HCT116 (cell line): ENCODE results near the gene CSNK2A2. TPM values are rescaled to one million over a fixed set of nuclear protein-coding genes. Genes with fewer than 3 reads are reported as not detected.

Experiments used
- ATAC-seq: fragments of 200-7000 bp; cut with Tn5 transposase; 2 replicates; pipeline ENCODE4 v1.9.1; 2020; ENCODE audit warnings: mild to moderate bottlenecking, moderate library complexity
- BruUV-seq: library from RNA; stranded (reverse); fragments of 400-500 nt; replicated peaks from 2 replicates; lab custom pipeline; 2021; lab: Mats Ljungman, UMichigan
- CTCF ChIA-PET: fragments of 300-600 bp; sonication (Branson Sonifier 250); formaldehyde crosslinking; loops from one replicate; lab custom pipeline; 2021; ENCODE audit warnings: antibody characterized with exemption; lab: Charles Lee
- POLR2A ChIA-PET: fragments of 300-600, 350-600 bp; sonication (Branson Sonifier 250); formaldehyde crosslinking; loops from one replicate; lab custom pipeline; 2021; ENCODE audit warnings: antibody characterized with exemption; lab: Charles Lee
- RAD21 ChIA-PET, 2 experiments: fragments of 300-600 bp; sonication (Branson Sonifier 250); formaldehyde crosslinking; loops; one replicate each; lab custom pipeline; 2023; ENCODE audit warnings: low total read pairs in 2 of 2; ENCODE audit not compliant: uncharacterized antibody in 2 of 2, unreplicated experiment in 2 of 2, low non-redundant PET in 1 of 2; lab: Charles Lee
- DNase-seq: peaks from one replicate; pipeline ENCODE4 v3.0.0-alpha.2; 2010; ENCODE audit warnings: low read depth, low spot score
- H2AFZ ChIP-seq: fragments of 200-600 bp; shearing (Covaris generic), sonication (generic); 2 replicates; pipeline ENCODE4 v1.6.1; 2017; ENCODE audit warnings: low read depth, mixed run types, mixed read lengths, antibody characterized with exemption, low read length; ENCODE audit not compliant: poor library complexity, severe bottlenecking
- H3K27ac ChIP-seq: 2 replicates; pipeline ENCODE4 v1.5.1; 2012; ENCODE audit warnings: low read depth, low read length
- H3K27me3 ChIP-seq: fragments of 200-600 bp; sonication (generic); 2 replicates; pipeline ENCODE4 v1.6.1; 2016; ENCODE audit warnings: mixed run types, low read length, mixed read lengths; ENCODE audit not compliant: insufficient read depth
- H3K36me3 ChIP-seq, 2 experiments: fragments of 200-500 bp in 1 of 2; fragments of 200-600 bp in 1 of 2; sonication (Bioruptor generic) in 1 of 2; sonication (generic) in 1 of 2; 2 replicates each; pipeline versions ENCODE4 v1.5.1 to v1.6.1; 2014 to 2016; ENCODE audit warnings: low read length in 2 of 2, inconsistent platforms in 1 of 2, mixed read lengths in 1 of 2, mixed run types in 1 of 2; ENCODE audit not compliant: insufficient read depth in 2 of 2, control insufficient read depth in 1 of 2
- H3K4me1 ChIP-seq, 2 experiments: fragments of 200-600 bp in 1 of 2; sonication (generic) in 1 of 2; 2 replicates each; pipeline versions ENCODE4 v1.5.1 to v1.6.1; 2012 to 2017; ENCODE audit warnings: low read length in 2 of 2, inconsistent platforms in 1 of 2, mild to moderate bottlenecking in 1 of 2, mixed read lengths in 1 of 2, mixed run types in 1 of 2, moderate library complexity in 1 of 2; ENCODE audit not compliant: insufficient read depth in 2 of 2, control insufficient read depth in 1 of 2
- H3K4me2 ChIP-seq: fragments of 200-600 bp; sonication (generic); 2 replicates; pipeline ENCODE4 v1.6.1; 2017; ENCODE audit warnings: mixed run types, low read length, mixed read lengths
- H3K4me3 ChIP-seq, 2 experiments: fragments of 200-600 bp in 1 of 2; sonication (generic) in 1 of 2; replicated peaks in 1 of 2; 2 replicates each; pipeline ENCODE4 v1.5.1; 2011 to 2016; ENCODE audit warnings: low read length in 2 of 2, control low read depth in 1 of 2, low read depth in 1 of 2, mild to moderate bottlenecking in 1 of 2, mixed read lengths in 1 of 2, mixed run types in 1 of 2
- H3K79me2 ChIP-seq: fragments of 200-600 bp; sonication (generic); 2 replicates; pipeline ENCODE4 v1.6.1; 2017; ENCODE audit warnings: mild to moderate bottlenecking, mixed run types, low read length, moderate library complexity, mixed read lengths; ENCODE audit not compliant: insufficient read depth
- H3K9ac ChIP-seq: fragments of 200-600 bp; sonication (generic); 2 replicates; pipeline ENCODE4 v1.6.1; 2016; ENCODE audit warnings: low read length, mixed read lengths
- H3K9me2 ChIP-seq: fragments of 200-600 bp; sonication (generic), shearing (Covaris generic); 2 replicates; pipeline ENCODE4 v1.6.1; 2017; ENCODE audit warnings: mixed run types, mild to moderate bottlenecking, moderate library complexity; ENCODE audit not compliant: insufficient read depth
- H3K9me3 ChIP-seq, 2 experiments: fragments of 200-500 bp in 1 of 2; fragments of 200-600 bp in 1 of 2; sonication (Bioruptor generic) in 1 of 2; sonication (generic) in 1 of 2; 2 replicates each; pipeline ENCODE4 v1.6.1; 2014 to 2017; ENCODE audit warnings: low read length in 2 of 2, mixed read lengths in 2 of 2, inconsistent platforms in 1 of 2, low read depth in 1 of 2, mild to moderate bottlenecking in 1 of 2, mixed run types in 1 of 2, moderate library complexity in 1 of 2; ENCODE audit not compliant: control insufficient read depth in 1 of 2, insufficient read depth in 1 of 2
- H4K20me1 ChIP-seq: fragments of 200-600 bp; sonication (generic), shearing (Covaris generic); 2 replicates; pipeline ENCODE4 v1.6.1; 2017; ENCODE audit warnings: mixed run types, mild to moderate bottlenecking, moderate library complexity; ENCODE audit not compliant: insufficient read depth
- ATF3 ChIP-seq: IDR thresholded peaks from 2 replicates; pipeline ENCODE4 v1.6.1; 2012
- CEBPB ChIP-seq: IDR thresholded peaks from 2 replicates; pipeline ENCODE4 v1.6.1; 2012; ENCODE audit warnings: low read depth
- EGR1 ChIP-seq: IDR thresholded peaks from 2 replicates; pipeline ENCODE4 v1.6.1; 2012; ENCODE audit warnings: low read depth
- EZH2 ChIP-seq: fragments of 200-600 bp; sonication (generic); IDR thresholded peaks from 2 replicates; pipeline ENCODE4 v1.6.1; 2017; ENCODE audit warnings: antibody characterized with exemption, mixed run types
- EZH2phosphoT487 ChIP-seq: fragments of 200-600 bp; IDR thresholded peaks from 2 replicates; pipeline ENCODE4 v1.6.1; 2018; ENCODE audit warnings: antibody characterized with exemption, borderline replicate concordance
- FOSL1 ChIP-seq: IDR thresholded peaks from 2 replicates; pipeline ENCODE4 v1.6.1; 2012; ENCODE audit warnings: low read depth
- JUND ChIP-seq: IDR thresholded peaks from 2 replicates; pipeline ENCODE4 v1.6.1; 2012
- POLR2A ChIP-seq: IDR thresholded peaks from 2 replicates; pipeline ENCODE4 v1.7.0; 2011; ENCODE audit warnings: borderline replicate concordance; ENCODE audit not compliant: insufficient read depth, insufficient read length; ENCODE audit errors: extremely low read depth
- POLR2AphosphoS5 ChIP-seq: IDR thresholded peaks from 2 replicates; pipeline ENCODE4 v1.6.1; 2011; ENCODE audit warnings: mild to moderate bottlenecking, low read depth, low read length, moderate library complexity
- RAD21 ChIP-seq: IDR thresholded peaks from 2 replicates; pipeline ENCODE4 v1.6.1; 2012; ENCODE audit warnings: low read depth, mild to moderate bottlenecking
- SP1 ChIP-seq: IDR thresholded peaks from 2 replicates; pipeline ENCODE4 v1.6.1; 2012; ENCODE audit warnings: low read depth
- SRF ChIP-seq: IDR thresholded peaks from 2 replicates; pipeline ENCODE4 v1.6.1; 2012; ENCODE audit warnings: low read depth
- TCF7L2 ChIP-seq: IDR thresholded peaks from 2 replicates; pipeline ENCODE4 v1.7.0; 2011; ENCODE audit warnings: borderline replicate concordance, inconsistent platforms; ENCODE audit not compliant: insufficient read depth, insufficient read length; ENCODE audit errors: extremely low read depth
- YY1 ChIP-seq: IDR thresholded peaks from 2 replicates; pipeline ENCODE4 v1.6.1; 2011; ENCODE audit warnings: low read length, low read depth, moderate library complexity, mild to moderate bottlenecking; ENCODE audit not compliant: insufficient replicate concordance; ENCODE audit errors: extremely low read depth
- ZFX ChIP-seq: fragments of 450-650 bp; IDR thresholded peaks from 2 replicates; pipeline ENCODE4 v1.6.1; 2017
- ZNF274 ChIP-seq: fragments of 200-500 bp; sonication (Bioruptor generic); IDR thresholded peaks from 2 replicates; pipeline ENCODE4 v1.6.1; 2014; ENCODE audit warnings: mild to moderate bottlenecking, low read depth, low read length, inconsistent platforms
- intact Hi-C: fragments of 100-400 bp; cut with micrococcal nuclease; formaldehyde crosslinking; loops from 2 replicates; pipeline ENCODE4 v1.10.0; 2022
- total RNA-seq: library from RNA; stranded (reverse); gene quantifications from one replicate; pipeline ENCODE4 v1.2.1, GENCODE V29; 2021; ENCODE audit not compliant: unreplicated experiment

CSNK2A2 gene
- total RNA-seq, 1 experiment from 2014 or later = 97.7 TPM

GRCh38 chr16:58211245-58211644 is 13.3 kb upstream of the CSNK2A2 start (continued):
- TF ChIP-seq SP1 = no peak
- TF ChIP-seq FOSL1 = no peak
- no peak for TF ChIP-seq YY1

GRCh38 chr16:58205276-58206036 is 7.5 kb upstream of the CSNK2A2 start:
- no peak overlapping the region for H3K4me3 ChIP-seq
- no peak overlapping the region for H3K4me2 ChIP-seq
- ATAC-seq (no peak), DNase-seq (no peak)
- no peak overlapping the region for H2AFZ ChIP-seq
- POLR2A ChIA-PET = no interaction called here
- no peaks in the 10 kb centered on the region for H4K20me1 ChIP-seq
- H3K36me3 ChIP-seq = no peaks in the 10 kb centered on the region
- TF ChIP-seq EZH2phosphoT487 (no peak), RAD21 (no peak), EZH2 (no peak), ZFX (no peak), POLR2A (no peak), JUND (no peak), SP1 (no peak), CEBPB (no peak), POLR2AphosphoS5 (no peak), ATF3 (no peak), EGR1 (no peak), SRF (no peak), TCF7L2 (no peak), ZNF274 (no peak)
- no peaks in the 10 kb centered on the region for H3K9me2 ChIP-seq
- no peak overlapping the region for H3K27ac ChIP-seq
- intact Hi-C loops = no loop called here
- H3K4me1 ChIP-seq = peaks cover 3 to 7% of the 10 kb centered on the region in 2 experiments; a peak in 2 of 4 replicates
- H3K79me2 ChIP-seq = no peaks in the 10 kb centered on the region
- no peak overlapping the region for H3K9ac ChIP-seq
- BruUV-seq = no TSS peak
- H3K27me3 ChIP-seq = no peaks in the 10 kb centered on the region
- RAD21 ChIA-PET = no interaction called here
- CTCF ChIA-PET = no interaction called here
- no peaks in the 10 kb centered on the region for H3K9me3 ChIP-seq
